OCI-LY3 (cell line): ENCODE data around the gene NTSR2.

Source experiments
- EZH2phosphoT487 ChIP-seq: fragments of 200-600 bp; shearing (Covaris generic); IDR thresholded peaks from 2 replicates; pipeline ENCODE4 v1.6.1; 2018; ENCODE audit warnings: antibody characterized with exemption, mixed run types, low read depth
- TF ChIP-seq, protein P1 (sequence below): fragments of 200-600, 300-600 bp; sonication (generic); IDR thresholded peaks from 2 replicates; pipeline ENCODE4 v1.5.1; 2014; ENCODE audit warnings: antibody characterized with exemption, low read length, low read depth

DNA sequence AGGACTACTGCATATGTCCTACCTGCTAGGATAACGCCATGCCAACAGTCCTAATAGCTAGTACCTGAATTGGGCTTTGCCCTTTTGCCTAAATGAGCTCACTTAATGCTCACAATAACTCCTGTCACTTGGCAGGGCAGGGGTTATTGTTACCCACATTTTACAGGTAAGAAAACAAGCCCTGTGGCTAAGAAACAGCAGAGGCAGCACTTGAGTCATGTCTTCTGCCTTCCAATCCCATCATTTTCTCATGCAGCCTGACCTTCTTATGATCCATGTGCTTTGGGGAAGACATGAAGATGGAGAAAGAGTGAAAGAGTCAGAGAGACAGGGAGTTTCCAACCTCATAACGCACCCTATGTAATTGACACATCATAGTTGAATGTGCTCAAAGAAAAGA lies 42.9 kb upstream of the NTSR2 start:
- TF ChIP-seq, protein P1, sequence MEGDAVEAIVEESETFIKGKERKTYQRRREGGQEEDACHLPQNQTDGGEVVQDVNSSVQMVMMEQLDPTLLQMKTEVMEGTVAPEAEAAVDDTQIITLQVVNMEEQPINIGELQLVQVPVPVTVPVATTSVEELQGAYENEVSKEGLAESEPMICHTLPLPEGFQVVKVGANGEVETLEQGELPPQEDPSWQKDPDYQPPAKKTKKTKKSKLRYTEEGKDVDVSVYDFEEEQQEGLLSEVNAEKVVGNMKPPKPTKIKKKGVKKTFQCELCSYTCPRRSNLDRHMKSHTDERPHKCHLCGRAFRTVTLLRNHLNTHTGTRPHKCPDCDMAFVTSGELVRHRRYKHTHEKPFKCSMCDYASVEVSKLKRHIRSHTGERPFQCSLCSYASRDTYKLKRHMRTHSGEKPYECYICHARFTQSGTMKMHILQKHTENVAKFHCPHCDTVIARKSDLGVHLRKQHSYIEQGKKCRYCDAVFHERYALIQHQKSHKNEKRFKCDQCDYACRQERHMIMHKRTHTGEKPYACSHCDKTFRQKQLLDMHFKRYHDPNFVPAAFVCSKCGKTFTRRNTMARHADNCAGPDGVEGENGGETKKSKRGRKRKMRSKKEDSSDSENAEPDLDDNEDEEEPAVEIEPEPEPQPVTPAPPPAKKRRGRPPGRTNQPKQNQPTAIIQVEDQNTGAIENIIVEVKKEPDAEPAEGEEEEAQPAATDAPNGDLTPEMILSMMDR, result no peak
- no peak for TF ChIP-seq EZH2phosphoT487
